HepG2 (cell line): ENCODE measurements around the gene RASSF4. TPM values are rescaled to one million over a fixed set of nuclear protein-coding genes. Genes with fewer than 3 reads are reported as not detected.

Source experiments
- AGO1 ChIP-seq: fragments of 200-400 bp; formaldehyde crosslinking; IDR thresholded peaks from 2 replicates; pipeline ENCODE4 v1.6.1; 2017; ENCODE audit warnings: mild to moderate bottlenecking, low read depth, low read length, moderate library complexity; ENCODE audit not compliant: poor library complexity, severe bottlenecking
- FOXM1 ChIP-seq: sonication (generic); formaldehyde crosslinking; IDR thresholded peaks from 2 replicates; pipeline ENCODE4 v1.5.0; 2020; ENCODE audit warnings: missing genetic modification reagents
- HHEX ChIP-seq: IDR thresholded peaks from 2 replicates; pipeline ENCODE4 v1.6.1; 2016; ENCODE audit warnings: control low read depth
- ISX ChIP-seq: sonication (generic); formaldehyde crosslinking; conservative IDR thresholded peaks from 2 replicates; pipeline ENCODE4 v1.5.0; 2020; ENCODE audit warnings: missing genetic modification reagents
- MXD4 ChIP-seq: IDR thresholded peaks from 2 replicates; pipeline ENCODE4 v1.6.1; 2016; ENCODE audit warnings: mild to moderate bottlenecking, missing biosample characterization, missing genetic modification reagents
- NFKBIZ ChIP-seq: IDR thresholded peaks from 2 replicates; pipeline ENCODE4 v1.6.1; 2018; ENCODE audit warnings: missing genetic modification reagents, missing compliant biosample characterization
- NR0B2 ChIP-seq: sonication (generic); formaldehyde crosslinking; IDR thresholded peaks from 2 replicates; pipeline ENCODE4 v1.4.0; 2020; ENCODE audit warnings: mild to moderate bottlenecking, missing genetic modification reagents
- PAXIP1 ChIP-seq: sonication (generic); formaldehyde crosslinking; conservative IDR thresholded peaks from 2 replicates; pipeline ENCODE4 v1.4.0; 2020; ENCODE audit warnings: mild to moderate bottlenecking, missing genetic modification reagents, moderate library complexity
- ZBTB14 ChIP-seq: sonication (generic); formaldehyde crosslinking; IDR thresholded peaks from 2 replicates; pipeline ENCODE4 v1.4.0; 2020; ENCODE audit warnings: missing genetic modification reagents
- ZBTB44 ChIP-seq: sonication (generic); formaldehyde crosslinking; IDR thresholded peaks from 2 replicates; pipeline ENCODE4 v1.4.0; 2020; ENCODE audit warnings: missing genetic modification reagents
- ZNF335 ChIP-seq: sonication (generic); formaldehyde crosslinking; IDR thresholded peaks from 2 replicates; pipeline ENCODE4 v1.4.0; 2020; ENCODE audit warnings: missing genetic modification reagents
- ZNF629 ChIP-seq: sonication (generic); formaldehyde crosslinking; conservative IDR thresholded peaks from 2 replicates; pipeline ENCODE4 v1.5.0; 2020; ENCODE audit warnings: missing genetic modification reagents
- ZNF768 ChIP-seq: sonication (generic); formaldehyde crosslinking; IDR thresholded peaks from 2 replicates; pipeline ENCODE4 v1.4.0; 2020; ENCODE audit warnings: missing genetic modification reagents
- ZNF878 ChIP-seq: sonication (generic); formaldehyde crosslinking; IDR thresholded peaks from 2 replicates; pipeline ENCODE4 v1.8.1; 2023; ENCODE audit warnings: mild to moderate bottlenecking, missing genetic modification reagents, moderate library complexity
- ZZZ3 ChIP-seq: sonication (generic); formaldehyde crosslinking; IDR thresholded peaks from 2 replicates; pipeline ENCODE4 v1.4.0; 2020; ENCODE audit warnings: missing genetic modification reagents, mild to moderate bottlenecking, borderline replicate concordance
- polyA plus RNA-seq, 8 experiments: library from polyadenylated mRNA; depleted of rRNA in 3 of 8; stranded (reverse) in 7 of 8; unstranded in 1 of 8; fragments of >200 nt; fragmentation: Illumina TruSeq in 4 of 8; extraction: Trizol in 4 of 8; gene quantifications; 2 replicates each; pipeline versions ENCODE4 v1.2.1 to v1.2.3, GENCODE V29; 2011 to 2016; ENCODE audit warnings: low read depth in 4 of 8, missing spikeins in 1 of 8, mixed read lengths in 1 of 8; ENCODE audit not compliant: insufficient read depth in 1 of 8
- total RNA-seq, 5 experiments: library from RNA; depleted of rRNA; stranded (reverse); fragments of >200 nt; fragmentation: Illumina TruSeq; extraction: Trizol; gene quantifications; 2 replicates each; pipeline ENCODE4 v1.2.3, GENCODE V29; 2016; ENCODE audit warnings: low read depth in 1 of 5
- TF ChIP-seq, protein P1 (sequence below): sonication (generic); formaldehyde crosslinking; IDR thresholded peaks from 2 replicates; pipeline ENCODE4 v1.4.0; 2020; ENCODE audit warnings: missing genetic modification reagents
- TF ChIP-seq, protein P2 (sequence below): IDR thresholded peaks from 2 replicates; pipeline ENCODE4 v1.6.1; 2018; ENCODE audit warnings: missing genetic modification reagents, mild to moderate bottlenecking, missing compliant biosample characterization

Gene RASSF4
- total and polyA plus RNA-seq, 2 of the 13 experiments (the other 11 are each of a cell fraction or from before 2014, with no cell fraction given), result 34.0 to 51.7 TPM

GRCh38 chr10:44935201-44935965, 24.2 kb upstream of the RASSF4 start (continued):
- TF ChIP-seq MXD4 (CRISPR knock-in tag) (0 out of 2 replicates have a peak, but pooled peaks have one; percentile 36), ZBTB14 (CRISPR knock-in tag) (no peak), ISX (CRISPR knock-in tag) (no peak), FOXM1 (CRISPR knock-in tag) (no peak), ZBTB44 (CRISPR knock-in tag) (no peak), NFKBIZ (CRISPR knock-in tag) (no peak), ZNF335 (CRISPR knock-in tag) (peak; percentile 44; the same call in 1 of the 2 replicates), ZNF768 (CRISPR knock-in tag) (peak; percentile 85), PAXIP1 (peak; percentile 72), ZNF878 (CRISPR knock-in tag) (peak; percentile 96), AGO1 (no peak), ZNF629 (no peak), NR0B2 (CRISPR knock-in tag) (0 out of 2 replicates have a peak, but pooled peaks have one; percentile 70), HHEX (CRISPR knock-in tag) (no peak), ZZZ3 (CRISPR knock-in tag) (peak; percentile 38; the same call in 1 of the 2 replicates)
- TF ChIP-seq, protein P1, sequence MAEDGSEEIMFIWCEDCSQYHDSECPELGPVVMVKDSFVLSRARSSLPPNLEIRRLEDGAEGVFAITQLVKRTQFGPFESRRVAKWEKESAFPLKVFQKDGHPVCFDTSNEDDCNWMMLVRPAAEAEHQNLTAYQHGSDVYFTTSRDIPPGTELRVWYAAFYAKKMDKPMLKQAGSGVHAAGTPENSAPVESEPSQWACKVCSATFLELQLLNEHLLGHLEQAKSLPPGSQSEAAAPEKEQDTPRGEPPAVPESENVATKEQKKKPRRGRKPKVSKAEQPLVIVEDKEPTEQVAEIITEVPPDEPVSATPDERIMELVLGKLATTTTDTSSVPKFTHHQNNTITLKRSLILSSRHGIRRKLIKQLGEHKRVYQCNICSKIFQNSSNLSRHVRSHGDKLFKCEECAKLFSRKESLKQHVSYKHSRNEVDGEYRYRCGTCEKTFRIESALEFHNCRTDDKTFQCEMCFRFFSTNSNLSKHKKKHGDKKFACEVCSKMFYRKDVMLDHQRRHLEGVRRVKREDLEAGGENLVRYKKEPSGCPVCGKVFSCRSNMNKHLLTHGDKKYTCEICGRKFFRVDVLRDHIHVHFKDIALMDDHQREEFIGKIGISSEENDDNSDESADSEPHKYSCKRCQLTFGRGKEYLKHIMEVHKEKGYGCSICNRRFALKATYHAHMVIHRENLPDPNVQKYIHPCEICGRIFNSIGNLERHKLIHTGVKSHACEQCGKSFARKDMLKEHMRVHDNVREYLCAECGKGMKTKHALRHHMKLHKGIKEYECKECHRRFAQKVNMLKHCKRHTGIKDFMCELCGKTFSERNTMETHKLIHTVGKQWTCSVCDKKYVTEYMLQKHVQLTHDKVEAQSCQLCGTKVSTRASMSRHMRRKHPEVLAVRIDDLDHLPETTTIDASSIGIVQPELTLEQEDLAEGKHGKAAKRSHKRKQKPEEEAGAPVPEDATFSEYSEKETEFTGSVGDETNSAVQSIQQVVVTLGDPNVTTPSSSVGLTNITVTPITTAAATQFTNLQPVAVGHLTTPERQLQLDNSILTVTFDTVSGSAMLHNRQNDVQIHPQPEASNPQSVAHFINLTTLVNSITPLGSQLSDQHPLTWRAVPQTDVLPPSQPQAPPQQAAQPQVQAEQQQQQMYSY (CRISPR knock-in tag), result no peak
- TF ChIP-seq, protein P2, sequence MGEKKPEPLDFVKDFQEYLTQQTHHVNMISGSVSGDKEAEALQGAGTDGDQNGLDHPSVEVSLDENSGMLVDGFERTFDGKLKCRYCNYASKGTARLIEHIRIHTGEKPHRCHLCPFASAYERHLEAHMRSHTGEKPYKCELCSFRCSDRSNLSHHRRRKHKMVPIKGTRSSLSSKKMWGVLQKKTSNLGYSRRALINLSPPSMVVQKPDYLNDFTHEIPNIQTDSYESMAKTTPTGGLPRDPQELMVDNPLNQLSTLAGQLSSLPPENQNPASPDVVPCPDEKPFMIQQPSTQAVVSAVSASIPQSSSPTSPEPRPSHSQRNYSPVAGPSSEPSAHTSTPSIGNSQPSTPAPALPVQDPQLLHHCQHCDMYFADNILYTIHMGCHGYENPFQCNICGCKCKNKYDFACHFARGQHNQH, result peak; percentile 75; the same call in 1 of the 2 replicates
